ENCODE data around the gene CYTH4. TPM values are rescaled to one million over a fixed set of nuclear protein-coding genes. Genes with fewer than 3 reads are reported as not detected.

CYTH4 gene
- total and polyA plus RNA-seq, 2 of the 13 experiments (the other 11 are each of a cell fraction or from before 2014, with no cell fraction given), result not detected

DNA sequence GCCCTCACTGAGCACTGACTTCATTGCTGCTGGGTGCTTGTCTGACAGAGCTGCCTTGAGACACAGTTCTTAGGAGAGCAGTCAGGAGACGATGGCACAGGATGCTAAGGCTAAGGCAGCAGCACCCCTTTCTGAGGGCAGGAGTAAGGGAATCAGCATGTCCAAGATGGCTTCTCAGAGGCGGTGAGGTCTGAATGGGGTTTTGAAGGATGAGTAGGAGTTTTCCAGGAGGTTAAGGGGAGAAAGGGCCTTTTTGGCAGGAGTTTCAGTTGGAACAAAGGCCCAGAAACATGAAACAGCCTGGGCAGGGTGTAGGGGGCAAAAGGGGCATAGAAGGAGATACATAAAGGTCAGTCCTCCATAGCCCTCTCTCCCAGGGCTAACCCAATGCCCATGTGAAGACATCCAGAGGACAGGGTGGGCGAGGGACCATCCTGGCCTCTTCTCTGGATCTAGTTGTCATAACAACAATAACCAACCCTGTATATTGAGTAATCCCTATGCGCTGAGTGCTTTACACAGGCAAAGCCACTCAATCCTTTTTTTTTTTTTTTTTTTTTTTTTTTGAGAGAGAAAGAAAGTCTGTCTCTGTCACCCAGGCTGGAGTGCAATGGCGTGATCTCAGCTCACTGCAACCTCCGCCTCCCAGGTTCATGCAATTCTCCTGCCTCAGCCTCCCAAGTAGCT lies 19.0 kb downstream of the CYTH4 start (continued):
- TF ChIP-seq ZBTB33 (CRISPR knock-in tag; IDR thresholded peaks at IDR 0.05) (no peak), NR3C1 (CRISPR knock-in tag; IDR thresholded peaks at IDR 0.05) (no peak)
- TF ChIP-seq, protein P1, sequence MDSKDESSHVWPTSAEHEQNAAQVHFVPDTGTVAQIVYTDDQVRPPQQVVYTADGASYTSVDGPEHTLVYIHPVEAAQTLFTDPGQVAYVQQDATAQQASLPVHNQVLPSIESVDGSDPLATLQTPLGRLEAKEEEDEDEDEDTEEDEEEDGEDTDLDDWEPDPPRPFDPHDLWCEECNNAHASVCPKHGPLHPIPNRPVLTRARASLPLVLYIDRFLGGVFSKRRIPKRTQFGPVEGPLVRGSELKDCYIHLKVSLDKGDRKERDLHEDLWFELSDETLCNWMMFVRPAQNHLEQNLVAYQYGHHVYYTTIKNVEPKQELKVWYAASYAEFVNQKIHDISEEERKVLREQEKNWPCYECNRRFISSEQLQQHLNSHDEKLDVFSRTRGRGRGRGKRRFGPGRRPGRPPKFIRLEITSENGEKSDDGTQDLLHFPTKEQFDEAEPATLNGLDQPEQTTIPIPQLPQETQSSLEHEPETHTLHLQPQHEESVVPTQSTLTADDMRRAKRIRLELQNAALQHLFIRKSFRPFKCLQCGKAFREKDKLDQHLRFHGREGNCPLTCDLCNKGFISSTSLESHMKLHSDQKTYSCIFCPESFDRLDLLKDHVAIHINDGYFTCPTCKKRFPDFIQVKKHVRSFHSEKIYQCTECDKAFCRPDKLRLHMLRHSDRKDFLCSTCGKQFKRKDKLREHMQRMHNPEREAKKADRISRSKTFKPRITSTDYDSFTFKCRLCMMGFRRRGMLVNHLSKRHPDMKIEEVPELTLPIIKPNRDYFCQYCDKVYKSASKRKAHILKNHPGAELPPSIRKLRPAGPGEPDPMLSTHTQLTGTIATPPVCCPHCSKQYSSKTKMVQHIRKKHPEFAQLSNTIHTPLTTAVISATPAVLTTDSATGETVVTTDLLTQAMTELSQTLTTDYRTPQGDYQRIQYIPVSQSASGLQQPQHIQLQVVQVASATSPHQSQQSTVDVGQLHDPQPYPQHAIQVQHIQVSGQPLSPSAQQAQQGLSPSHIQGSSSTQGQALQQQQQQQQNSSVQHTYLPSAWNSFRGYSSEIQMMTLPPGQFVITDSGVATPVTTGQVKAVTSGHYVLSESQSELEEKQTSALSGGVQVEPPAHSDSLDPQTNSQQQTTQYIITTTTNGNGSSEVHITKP (CRISPR knock-in tag; IDR thresholded peaks at IDR 0.05; ENCODE audit: low read depth), result no peak

- POLR2A ChIA-PET, result no interaction called here
- no TSS peak for BruUV-seq (replicated peaks)
- in situ Hi-C loops (cut with HindIII; ENCODE audit: extremely low pct_ligation_motif_present, low pct_unique_long_range_greater_than_20kb) (no loop called here), intact Hi-C loops (cut with micrococcal nuclease; ENCODE audit: unreplicated experiment) (no loop called here)
- H3K4me1 ChIP-seq (ENCODE audit: insufficient read depth, low read length), result peaks cover 22% of the 10 kb centered on the region; the same call in 1 of the 2 replicates
- no peak overlapping the region for H2AFZ ChIP-seq (ENCODE audit: low read length)
- H4K20me1 ChIP-seq (ENCODE audit: insufficient read depth, low read length), result no peaks in the 10 kb centered on the region
- FAIRE-seq, result no peak
- no peaks in the 10 kb centered on the region for H3K9me3 ChIP-seq (ENCODE audit: low read length)
- H3K4me2 ChIP-seq (ENCODE audit: low read depth, low read length), result no peak overlapping the region
- H3K79me2 ChIP-seq (ENCODE audit: insufficient read depth, low read length), result no peaks in the 10 kb centered on the region
- no peak overlapping the region for H3K27ac ChIP-seq (ENCODE audit: extremely low read length, insufficient read depth, low read length)
- CTCF ChIA-PET (ENCODE audit: low intra/inter-chr PET ratio, low total read pairs), result no interaction called here
- ATAC-seq, result no peak
- H3K9ac ChIP-seq (ENCODE audit: insufficient read depth, low read depth, low read length), result no peak overlapping the region
- WGBS (ENCODE audit: low lambda C conversion rate), result 59% methylated on average over 31 of the region's 31 CpGs
- no peaks in the 10 kb centered on the region for H3K36me3 ChIP-seq (replicated peaks in 1 of 2; ENCODE audit: control insufficient read depth in 1 of 2, insufficient read depth in 2 of 2, low read length in 2 of 2)
- H3K27me3 ChIP-seq (ENCODE audit: control insufficient read depth in 1 of 2, insufficient read depth in 2 of 2, low read length in 2 of 2), result peaks cover 3 to 24% of the 10 kb centered on the region in 2 experiments; a peak in 3 of 5 replicates
- DNase-seq (ENCODE audit: low spot score), result no peak
- H3K4me3 ChIP-seq (replicated peaks in 1 of 3; ENCODE audit: insufficient read depth in 1 of 3, low read depth in 2 of 3, low read length in 3 of 3), result no peak overlapping the region
- TF ChIP-seq GMEB2 (CRISPR knock-in tag; IDR thresholded peaks at IDR 0.05; ENCODE audit: low read depth) (no peak), ZNF460 (CRISPR knock-in tag; IDR thresholded peaks at IDR 0.05; ENCODE audit: borderline replicate concordance) (no peak), KLF16 (CRISPR knock-in tag; IDR thresholded peaks at IDR 0.05) (no peak), MIXL1 (CRISPR knock-in tag; IDR thresholded peaks at IDR 0.05) (no peak)
- TF ChIP-seq, protein P2, sequence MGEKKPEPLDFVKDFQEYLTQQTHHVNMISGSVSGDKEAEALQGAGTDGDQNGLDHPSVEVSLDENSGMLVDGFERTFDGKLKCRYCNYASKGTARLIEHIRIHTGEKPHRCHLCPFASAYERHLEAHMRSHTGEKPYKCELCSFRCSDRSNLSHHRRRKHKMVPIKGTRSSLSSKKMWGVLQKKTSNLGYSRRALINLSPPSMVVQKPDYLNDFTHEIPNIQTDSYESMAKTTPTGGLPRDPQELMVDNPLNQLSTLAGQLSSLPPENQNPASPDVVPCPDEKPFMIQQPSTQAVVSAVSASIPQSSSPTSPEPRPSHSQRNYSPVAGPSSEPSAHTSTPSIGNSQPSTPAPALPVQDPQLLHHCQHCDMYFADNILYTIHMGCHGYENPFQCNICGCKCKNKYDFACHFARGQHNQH (CRISPR knock-in tag; IDR thresholded peaks at IDR 0.05), result no peak
Measured at GRCh38 chr22:37302674-37303555, 20.6 kb downstream of the CYTH4 start.
